ENCODE measurements around the gene ADAM15.

Gene ADAM15

GRCh38 chr1:155083865-155084721 is 33.0 kb downstream of the ADAM15 start:
- peak overlapping the region; percentile 57 for H3K4me3 ChIP-seq (ENCODE audit: low read depth, low read length)
- TF ChIP-seq CTCF (IDR thresholded peaks at IDR 0.05; ENCODE audit: control insufficient read depth, extremely low read depth, insufficient read depth) = peak; percentile 62
- no peak for DNase-seq (ENCODE audit: low read depth)

- DNase-seq (ENCODE audit: low read depth) = peak; percentile 79
- TF ChIP-seq CTCF (IDR thresholded peaks at IDR 0.05; ENCODE audit: control insufficient read depth, extremely low read depth, insufficient read depth) = peak; percentile 97
- H3K4me3 ChIP-seq (ENCODE audit: low read depth, low read length) = peak overlapping the region; percentile 57
Measured at GRCh38 chr1:155084722-155085503, 33.8 kb downstream of the ADAM15 start.

- no peak for DNase-seq (ENCODE audit: low read depth)
- peak overlapping the region; percentile 57 for H3K4me3 ChIP-seq (ENCODE audit: low read depth, low read length)
- TF ChIP-seq CTCF (IDR thresholded peaks at IDR 0.05; ENCODE audit: control insufficient read depth, extremely low read depth, insufficient read depth) = no peak
Measured at GRCh38 chr1:155085504-155086127, 34.5 kb downstream of the ADAM15 start.

- H3K4me3 ChIP-seq (ENCODE audit: low read depth, low read length) = peak overlapping the region; percentile 57
Measured at GRCh38 chr1:155086128-155086741, 35.1 kb downstream of the ADAM15 start.

GRCh38 chr1:155086856-155087535 is 35.9 kb downstream of the ADAM15 start:
- no peak for TF ChIP-seq CTCF (IDR thresholded peaks at IDR 0.05; ENCODE audit: control insufficient read depth, extremely low read depth, insufficient read depth)
- no peak for DNase-seq (ENCODE audit: low read depth)
- H3K4me3 ChIP-seq (ENCODE audit: low read depth, low read length) = no peak overlapping the region

More at GRCh38 chr1:155086128-155086741, 35.1 kb downstream of the ADAM15 start:
- no peak for DNase-seq (ENCODE audit: low read depth)
- peak; percentile 96 for TF ChIP-seq CTCF (IDR thresholded peaks at IDR 0.05; ENCODE audit: control insufficient read depth, extremely low read depth, insufficient read depth)
